Keratinocyte (primary cell): ENCODE measurements around the gene MAN2A2. TPM values are rescaled to one million over a fixed set of nuclear protein-coding genes. Genes with fewer than 3 reads are reported as not detected.

Experiments used
- DNase-seq: peaks from one replicate; pipeline ENCODE4 v3.0.0-alpha.2; 2011; ENCODE audit warnings: low read depth, missing footprints, low spot score
- FAIRE-seq: peaks from 2 replicates; lab custom pipeline; 2011; peaks lifted over from hg19 to GRCh38; lab: Jason Lieb, UNC
- H2AFZ ChIP-seq: 2 replicates; pipeline ENCODE4 v1.6.0; 2012; ENCODE audit warnings: low read length, control low read depth, inconsistent platforms; ENCODE audit not compliant: control insufficient read depth
- H3K27ac ChIP-seq: 2 replicates; pipeline ENCODE4 v1.5.1; 2011; ENCODE audit warnings: low read length; ENCODE audit not compliant: control insufficient read depth, insufficient read depth
- H3K27me3 ChIP-seq: 3 replicates; pipeline ENCODE4 v1.6.0; 2011; ENCODE audit warnings: low read length; ENCODE audit not compliant: control insufficient read depth, insufficient read depth; ENCODE audit errors: extremely low read depth
- H3K36me3 ChIP-seq, 2 experiments: 2 replicates in 1 of 2; 3 replicates in 1 of 2; pipeline ENCODE4 v1.5.1; 2011; ENCODE audit warnings: low read length in 2 of 2, mild to moderate bottlenecking in 1 of 2; ENCODE audit not compliant: control insufficient read depth in 2 of 2, insufficient read depth in 2 of 2; ENCODE audit errors: extremely low read depth in 1 of 2
- H3K4me1 ChIP-seq: 3 replicates; pipeline ENCODE4 v1.5.1; 2011; ENCODE audit warnings: low read length; ENCODE audit not compliant: control insufficient read depth, insufficient read depth; ENCODE audit errors: extremely low read depth
- H3K4me2 ChIP-seq: 3 replicates; pipeline ENCODE4 v1.6.0; 2011; ENCODE audit warnings: low read depth, low read length; ENCODE audit not compliant: control insufficient read depth, insufficient read depth; ENCODE audit errors: extremely low read depth
- H3K4me3 ChIP-seq, 3 experiments: fragments of 200-600 bp in 1 of 3; sonication (generic) in 1 of 3; 2 replicates in 2 of 3; 3 replicates in 1 of 3; pipeline ENCODE4 v1.5.1; 2011 to 2016; ENCODE audit warnings: low read length in 3 of 3, mild to moderate bottlenecking in 3 of 3, control low read depth in 2 of 3, inconsistent platforms in 1 of 3, low read depth in 1 of 3, mixed read lengths in 1 of 3, mixed run types in 1 of 3, moderate library complexity in 1 of 3; ENCODE audit not compliant: control insufficient read depth in 2 of 3, insufficient read depth in 2 of 3; ENCODE audit errors: extremely low read depth in 1 of 3
- H3K79me2 ChIP-seq: 2 replicates; pipeline ENCODE4 v1.6.0; 2012; ENCODE audit warnings: low read length; ENCODE audit not compliant: control insufficient read depth, insufficient read depth
- H3K9ac ChIP-seq: 3 replicates; pipeline ENCODE4 v1.6.0; 2011; ENCODE audit warnings: low read length; ENCODE audit not compliant: control insufficient read depth, insufficient read depth; ENCODE audit errors: extremely low read depth
- H3K9me1 ChIP-seq: 3 replicates; pipeline ENCODE4 v1.6.0; 2011; ENCODE audit warnings: low read length; ENCODE audit not compliant: control insufficient read depth, insufficient read depth; ENCODE audit errors: extremely low read depth
- H3K9me3 ChIP-seq: 2 replicates; pipeline ENCODE4 v1.5.1; 2012; ENCODE audit warnings: low read depth, low read length; ENCODE audit not compliant: control insufficient read depth
- H4K20me1 ChIP-seq: 3 replicates; pipeline ENCODE4 v1.6.0; 2011; ENCODE audit warnings: low read length; ENCODE audit not compliant: control insufficient read depth, insufficient read depth; ENCODE audit errors: extremely low read depth
- CTCF ChIP-seq, 3 experiments: IDR thresholded peaks in 1 of 3; conservative IDR thresholded peaks in 1 of 3; optimal IDR thresholded peaks in 1 of 3; 2 replicates in 2 of 3; 3 replicates in 1 of 3; pipeline versions ENCODE3 to v1.5.1; 2011; ENCODE audit warnings: low read length in 3 of 3, mild to moderate bottlenecking in 3 of 3, moderate library complexity in 2 of 3, control low read depth in 1 of 3, inconsistent platforms in 1 of 3; ENCODE audit not compliant: insufficient read depth in 2 of 3; ENCODE audit errors: extremely low read depth in 1 of 3
- EZH2 ChIP-seq: IDR thresholded peaks from one replicate; pipeline ENCODE4 v1.6.1; 2012; ENCODE audit warnings: inconsistent platforms, mild to moderate bottlenecking, low read length, moderate library complexity
- dilution Hi-C: fragments of 300-500 bp; cut with MboI; formaldehyde crosslinking; loops from one replicate; pipeline ENCODE4 v1.7.0; 2020; ENCODE audit warnings: low sequenced_read_pairs; ENCODE audit not compliant: extremely low pct_ligation_motif_present
- polyA plus RNA-seq, 5 experiments: library from polyadenylated mRNA; depleted of rRNA in 3 of 5; stranded (reverse) in 3 of 5; stranded (forward) in 1 of 5; unstranded in 1 of 5; fragments of >200 nt; gene quantifications; 1 replicate in 1 of 5; 2 replicates in 3 of 5; 3 replicates in 1 of 5; pipeline versions ENCODE4 v1.2.1 to v1.2.3, GENCODE V29; 2011 to 2012; ENCODE audit warnings: missing spikeins in 2 of 5, low read depth in 1 of 5, low replicate concordance in 1 of 5

Gene MAN2A2
- polyA plus RNA-seq, 1 donor (not counting 4 experiments of a cell fraction or from before 2014, with no cell fraction given): 6.6 TPM

GRCh38 chr15:90915808-90916440, 12.8 kb downstream of the MAN2A2 start:
- Histone ChIP-seq H3K27ac (no peak overlapping the region), H3K79me2 (no peaks in the 10 kb centered on the region), H3K4me2 (no peak overlapping the region), H3K9ac (no peak overlapping the region), H4K20me1 (no peaks in the 10 kb centered on the region), H3K9me3 (no peaks in the 10 kb centered on the region), H3K4me1 (no peaks in the 10 kb centered on the region), H3K9me1 (no peaks in the 10 kb centered on the region), H3K36me3 (peaks cover 18 to 21% of the 10 kb centered on the region in 2 experiments), H3K27me3 (no peaks in the 10 kb centered on the region), H2AFZ (no peak overlapping the region), H3K4me3 (no peak overlapping the region)
- DNase-seq: no peak
- FAIRE-seq: no peak
- no peak for TF ChIP-seq EZH2
- no peak for TF ChIP-seq CTCF (optimal IDR thresholded peaks at IDR 0.05 in 1 of 3, IDR thresholded peaks at IDR 0.05 in 1 of 3, conservative IDR thresholded peaks at IDR 0.05 in 1 of 3; ENCODE audit: extremely low read depth in 1 of 3, insufficient read depth in 2 of 3, low read length in 3 of 3)
- dilution Hi-C loops: no loop called here

- no peak overlapping the region for H3K4me3 ChIP-seq
- no peaks in the 10 kb centered on the region for H3K79me2 ChIP-seq
- no peak overlapping the region for H3K27ac ChIP-seq
- DNase-seq (no peak), FAIRE-seq (no peak)
- no peaks in the 10 kb centered on the region for H3K4me1 ChIP-seq
- H3K36me3 ChIP-seq: peaks cover 18% of the 10 kb centered on the region in 2 experiments
- H3K9me1 ChIP-seq: no peaks in the 10 kb centered on the region
- H2AFZ ChIP-seq: no peak overlapping the region
- no peak overlapping the region for H3K4me2 ChIP-seq
- no peak for TF ChIP-seq EZH2
- no peak for TF ChIP-seq CTCF (optimal IDR thresholded peaks at IDR 0.05 in 1 of 3, IDR thresholded peaks at IDR 0.05 in 1 of 3, conservative IDR thresholded peaks at IDR 0.05 in 1 of 3; ENCODE audit: extremely low read depth in 1 of 3, insufficient read depth in 2 of 3, low read length in 3 of 3)
- no peaks in the 10 kb centered on the region for H3K27me3 ChIP-seq
- dilution Hi-C loops: no loop called here
- H3K9ac ChIP-seq: no peak overlapping the region
- H4K20me1 ChIP-seq: no peaks in the 10 kb centered on the region
- no peaks in the 10 kb centered on the region for H3K9me3 ChIP-seq
Measured at GRCh38 chr15:90916461-90916860, 13.4 kb downstream of the MAN2A2 start.
